Melanocyte of skin (primary cell): ENCODE results near the gene TMF1. TPM values are rescaled to one million over a fixed set of nuclear protein-coding genes. Genes with fewer than 3 reads are reported as not detected.

Experiments
- small RNA-seq, 2 donors: library from RNA; depleted of rRNA; stranded (forward); fragments of <200 nt; gene quantifications; one replicate each; pipeline ENCODE3, GENCODE V24; 2012
- total RNA-seq, 2 donors: library from RNA; depleted of rRNA; stranded (reverse); fragments of >200 nt; gene quantifications; 2 replicates each; pipeline ENCODE4 v1.2.3, GENCODE V29; 2012

TMF1 gene
- total RNA-seq: 10 to 100 TPM; 18.6 to 22.0 TPM

DNA sequence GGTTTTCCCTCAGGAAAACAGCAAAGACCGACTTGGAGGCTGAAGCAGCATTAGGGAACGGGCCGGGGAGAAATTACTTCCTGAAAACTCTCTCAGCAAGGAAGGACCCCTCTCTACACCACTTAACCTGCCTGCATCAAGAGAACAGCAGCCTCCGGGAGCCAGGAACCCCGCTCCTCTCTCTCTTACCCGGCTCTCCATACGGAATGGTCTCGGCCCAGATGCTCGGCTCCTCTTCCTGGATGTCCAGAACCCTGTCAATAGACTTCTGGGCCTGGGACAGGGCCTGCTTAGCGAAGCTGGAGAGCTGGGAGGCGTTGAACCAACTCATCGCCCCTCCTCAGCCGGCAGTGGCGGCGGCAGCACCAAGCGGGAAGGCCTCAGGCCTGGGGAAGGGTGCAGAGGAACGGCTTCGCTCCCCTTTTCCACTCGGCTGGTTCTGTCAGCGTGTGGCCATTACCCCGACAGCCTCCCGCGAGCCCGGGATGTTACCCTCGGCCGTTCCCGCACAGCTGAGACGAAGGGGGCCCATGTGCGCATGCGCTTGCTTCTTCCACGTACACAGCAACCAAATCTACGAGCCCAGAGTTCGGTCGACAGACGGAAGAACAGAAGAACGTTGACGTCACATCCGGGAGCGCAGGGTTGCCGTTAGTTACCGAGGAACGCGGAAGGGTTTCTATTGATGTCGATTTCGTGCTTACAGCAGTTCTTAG is at the start of gene TMF1:
TSS of gene TMF1 (minus strand) at position 578 of the 716 bp plus-strand sequence. CDS start at position 331, 247 bp downstream.

DNA sequence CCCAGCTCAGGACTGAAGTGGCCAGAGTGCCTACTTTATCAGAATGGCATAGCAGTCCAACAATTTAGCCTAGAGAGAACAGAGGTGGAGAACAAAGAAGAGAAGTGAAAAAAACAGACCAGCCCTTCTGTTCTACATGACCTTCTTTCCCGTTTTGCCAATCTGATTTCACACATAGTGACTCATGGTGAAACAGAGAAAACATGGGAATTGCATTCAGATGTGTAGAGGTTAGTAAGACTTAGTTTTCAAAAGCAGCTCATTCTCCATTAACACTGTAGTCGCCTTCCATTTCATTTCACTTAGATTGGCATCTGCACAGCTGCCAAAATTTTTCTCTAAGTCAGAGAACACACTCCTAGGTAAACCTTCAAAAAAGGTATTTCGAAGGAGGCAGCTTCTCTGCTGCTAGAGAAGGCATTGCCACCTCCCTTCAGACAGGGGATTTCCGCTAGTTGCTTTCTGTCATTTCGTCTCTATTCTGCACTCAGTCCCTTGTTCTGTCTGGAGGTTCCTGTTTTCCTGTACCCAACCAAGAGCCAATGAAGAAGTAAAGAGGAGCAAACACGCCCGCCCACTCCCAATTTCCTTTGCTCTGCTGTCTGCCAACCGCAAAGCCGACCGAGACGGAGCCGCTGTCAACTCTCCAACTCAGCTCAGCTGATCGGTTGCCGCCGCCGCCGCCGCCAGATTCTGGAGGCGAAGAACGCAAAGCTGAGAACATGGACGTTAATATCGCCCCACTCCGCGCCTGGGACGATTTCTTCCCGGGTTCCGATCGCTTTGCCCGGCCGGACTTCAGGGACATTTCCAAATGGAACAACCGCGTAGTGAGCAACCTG is 32.4 kb upstream of the TMF1 start, which contains the start of gene ARL6IP5:
TSS of gene ARL6IP5 (plus strand) at position 612 of the 842 bp plus-strand sequence. CDS start at position 723, 111 bp downstream.

DNA sequence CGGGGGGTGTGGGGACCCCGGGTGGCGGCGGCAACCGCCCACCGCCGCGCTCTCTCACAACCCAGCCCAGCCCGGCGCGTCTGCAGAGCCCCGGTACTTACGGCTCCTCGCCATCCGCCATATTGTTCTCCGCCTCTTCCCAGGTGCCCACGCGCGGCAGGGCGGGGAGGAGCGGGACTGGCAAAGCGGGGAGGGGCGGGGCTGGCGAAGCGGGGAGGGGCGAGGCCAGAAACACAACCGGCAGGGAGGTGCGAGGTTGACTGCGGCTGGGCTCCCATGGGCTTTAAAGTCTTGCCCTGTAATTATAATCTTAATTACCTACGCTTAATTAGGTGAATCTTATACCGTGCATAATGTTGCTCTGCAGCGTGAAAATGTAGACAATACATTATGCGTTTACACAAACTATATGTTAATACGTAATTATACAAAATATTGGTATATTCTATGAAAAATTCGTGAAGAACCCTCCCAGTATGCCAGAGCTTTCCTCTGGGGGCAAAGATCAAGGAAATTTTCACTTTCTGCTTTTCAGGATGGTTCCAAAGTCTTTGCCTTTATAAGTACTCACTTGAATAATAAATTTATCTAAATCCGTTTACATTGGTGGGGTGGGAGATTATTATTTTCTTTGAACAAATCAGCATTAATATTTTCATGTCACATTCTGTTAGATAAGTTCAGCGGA is 28.2 kb upstream of the TMF1 start, which contains the start of gene UBA3:
TSS of gene UBA3 (minus strand) at position 133 of the 688 bp plus-strand sequence. CDS start at position 121, 12 bp downstream.

GRCh38 chr3:69013253-69014021 is 38.7 kb downstream of the TMF1 start, which contains the start of gene EOGT:
TSS of gene EOGT (minus strand) at chr3:69013684. CDS start at chr3:69009846, 3,838 bp downstream.

Small RNA genes within 50 kb of the gene (small RNA-seq; reads per million reads assigned to genes)
- 0.90 to 1.9 reads per million in 2 donors for gene MIR3136

Other genes with a start within 250 kb of the TMF1 start
- gene TAFA4, start 119.8 kb downstream of the TMF1 start, total RNA-seq: not detected
- gene EOGT, start 38.6 kb downstream of the TMF1 start, total RNA-seq: 10 to 100 TPM; 39.6 to 52.6 TPM
- 10 to 100 TPM; 78.1 to 80.3 TPM for gene UBA3, start 28.0 kb upstream of the TMF1 start, total RNA-seq
- 10 to 100 TPM; 51.0 to 52.3 TPM for gene ARL6IP5, start 32.6 kb upstream of the TMF1 start, total RNA-seq
- not detected for gene LMOD3, start 70.3 kb upstream of the TMF1 start, total RNA-seq